CD1c-positive myeloid dendritic cell (primary cell): ENCODE data around the gene ZNF581.

ENCODE experiments used
- DNase-seq: peaks from one replicate; pipeline ENCODE4 v3.0.0-alpha.2; 2016; ENCODE audit errors: extremely low spot score

Gene ZNF581

GRCh38 chr19:55626350-55626749 lies 17.1 kb upstream of the ZNF581 start:
- peak; percentile 39 for DNase-seq

DNA sequence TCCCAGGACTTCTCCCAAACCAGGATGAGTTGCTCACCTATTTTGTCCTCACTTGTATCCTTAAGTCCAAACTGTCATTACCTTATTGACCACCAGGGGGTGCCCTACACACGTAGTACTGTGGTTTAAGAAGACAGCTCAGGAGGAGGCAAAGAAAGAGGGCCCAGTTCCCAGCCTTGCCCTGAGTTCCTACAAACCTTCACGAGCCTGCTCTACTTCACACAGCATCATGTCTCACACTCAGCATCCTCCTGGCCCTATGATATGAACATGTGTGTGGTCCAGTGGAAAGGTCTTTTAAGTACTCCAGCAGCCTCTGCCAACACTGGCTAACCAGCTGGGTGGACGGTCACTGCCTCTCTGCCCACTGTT lies 11.0 kb upstream of the ZNF581 start:
- DNase-seq: peak; percentile 96

GRCh38 chr19:55633861-55634260 lies 9.6 kb upstream of the ZNF581 start:
- DNase-seq: no peak

- DNase-seq: no peak
Observed at GRCh38 chr19:55635334-55635717, 8.1 kb upstream of the ZNF581 start.

GRCh38 chr19:55635856-55636440 lies 7.5 kb upstream of the ZNF581 start:
- DNase-seq: no peak

DNA sequence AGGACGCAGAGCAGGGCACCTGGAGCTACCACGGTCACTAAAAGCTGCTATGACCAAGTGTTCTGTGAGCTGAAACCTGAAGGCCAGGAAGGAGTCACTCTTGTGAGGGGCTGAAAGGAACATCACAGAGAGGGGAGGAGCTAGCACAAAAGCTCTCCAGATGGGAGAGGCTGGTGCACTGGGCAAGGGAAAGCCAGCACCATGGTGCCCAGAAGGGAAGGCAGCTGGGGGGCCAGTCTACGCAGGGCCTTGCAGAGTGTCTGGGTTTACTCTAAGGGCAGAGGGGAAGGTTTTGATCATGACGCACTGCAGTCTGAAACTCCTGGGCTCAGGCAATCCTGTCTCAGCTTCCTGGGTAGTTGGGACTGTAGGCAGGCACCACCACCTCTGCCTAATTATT lies 6.7 kb upstream of the ZNF581 start:
- DNase-seq: no peak

DNA sequence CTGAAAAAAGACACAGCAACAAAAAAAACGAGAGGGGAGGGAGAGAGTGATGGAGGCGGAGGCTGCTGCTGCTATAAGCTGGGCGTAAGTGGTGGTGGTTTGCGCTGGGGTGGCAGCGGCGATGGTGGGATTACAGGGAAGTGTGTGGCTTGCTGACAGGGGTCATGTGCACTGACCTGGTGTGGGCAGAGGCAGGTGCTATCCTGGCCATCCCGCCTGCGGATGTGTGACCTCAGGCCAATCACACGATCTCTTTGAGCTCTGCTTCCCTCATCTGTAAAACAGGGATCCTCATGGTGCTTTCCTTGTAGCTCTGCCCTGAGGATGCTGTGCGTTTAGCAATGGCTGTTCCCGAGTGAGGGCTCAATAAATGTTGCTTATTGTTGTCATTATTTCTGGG lies 5.9 kb upstream of the ZNF581 start:
- DNase-seq: no peak

- DNase-seq: peak; percentile 63
Observed at GRCh38 chr19:55638864-55639359, 4.5 kb upstream of the ZNF581 start.

- DNase-seq: peak; percentile 73
Observed at GRCh38 chr19:55640043-55640576, 3.3 kb upstream of the ZNF581 start.

- DNase-seq: peak; percentile 63
Observed at GRCh38 chr19:55640577-55641425, 2.6 kb upstream of the ZNF581 start, which contains the start of gene ZNF580. TSS of gene ZNF580 (plus strand) at chr19:55641002. CDS start at chr19:55642509, 1,507 bp downstream.

- DNase-seq: no peak
Observed at GRCh38 chr19:55641426-55642152, 1.9 kb upstream of the ZNF581 start.

DNA sequence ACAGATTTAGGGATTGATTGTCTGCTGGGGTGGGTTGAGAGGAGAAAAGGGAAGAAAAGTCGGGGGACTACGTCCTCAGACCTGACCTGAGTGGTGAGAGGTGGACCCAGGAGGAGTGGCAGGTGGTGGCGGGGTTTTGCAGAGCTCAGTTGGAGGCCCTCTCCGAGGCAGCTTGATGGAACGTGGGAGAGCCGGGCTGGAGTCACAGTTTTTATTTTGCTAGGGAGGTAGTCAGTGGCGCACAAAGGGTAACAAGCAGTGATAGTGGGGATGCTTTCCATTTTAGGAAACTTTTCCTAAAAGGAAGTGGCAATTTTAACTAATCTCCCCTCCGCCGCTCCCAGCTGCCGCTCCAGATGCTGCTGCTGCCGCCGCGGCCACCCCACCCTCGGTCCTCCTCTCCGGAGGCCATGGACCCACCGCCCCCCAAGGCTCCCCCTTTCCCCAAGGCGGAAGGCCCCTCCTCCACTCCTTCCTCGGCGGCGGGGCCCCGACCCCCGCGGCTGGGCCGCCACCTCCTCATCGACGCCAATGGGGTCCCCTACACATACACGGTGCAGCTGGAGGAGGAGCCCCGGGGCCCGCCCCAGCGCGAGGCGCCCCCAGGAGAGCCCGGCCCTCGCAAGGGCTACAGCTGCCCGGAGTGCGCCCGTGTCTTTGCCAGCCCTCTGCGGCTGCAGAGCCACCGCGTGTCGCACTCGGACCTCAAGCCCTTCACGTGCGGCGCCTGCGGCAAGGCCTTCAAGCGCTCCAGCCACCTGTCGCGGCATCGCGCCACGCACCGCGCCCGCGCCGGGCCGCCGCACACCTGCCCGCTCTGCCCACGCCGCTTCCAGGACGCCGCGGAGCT lies 1.1 kb upstream of the ZNF581 start:
- no peak for DNase-seq

DNA sequence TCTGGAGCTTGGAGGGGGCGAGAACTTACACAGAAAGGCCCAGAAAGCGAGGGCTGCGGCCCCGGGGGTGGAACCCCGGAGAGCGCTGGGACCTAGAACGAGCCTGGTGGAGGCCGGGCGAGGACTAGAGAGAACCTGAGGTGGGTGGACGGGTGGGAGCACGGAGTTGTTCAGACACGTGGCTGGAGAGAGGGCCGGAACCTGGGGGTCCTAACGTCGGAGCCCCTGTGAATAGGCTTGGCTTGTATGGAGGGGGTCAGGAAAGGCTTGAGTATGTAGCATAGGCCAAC lies 383 bp downstream of the ZNF581 start:
- no peak for DNase-seq

- DNase-seq: no peak
Observed at GRCh38 chr19:55644191-55644833, 863 bp downstream of the ZNF581 start.

- DNase-seq: no peak
Observed at GRCh38 chr19:55644842-55645511, 1.5 kb downstream of the ZNF581 start.

DNA sequence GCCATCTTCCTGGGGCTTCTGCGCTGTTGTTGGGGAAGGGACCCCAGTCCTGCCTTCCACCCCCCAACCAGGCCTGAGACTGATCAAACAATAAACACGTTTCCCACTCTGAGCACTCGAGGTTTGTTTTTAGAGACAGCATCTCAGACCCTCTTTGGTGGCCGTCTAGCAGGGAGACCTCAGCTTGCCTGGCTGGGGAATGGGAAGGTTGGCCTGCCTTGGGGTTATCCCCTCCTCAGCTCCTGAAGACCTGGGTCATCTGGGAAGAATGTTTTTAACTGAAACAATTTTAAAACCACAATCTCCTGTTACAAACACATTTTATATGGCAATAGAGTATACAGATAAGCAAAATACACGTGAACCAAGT lies 2.0 kb downstream of the ZNF581 start:
- DNase-seq: no peak

DNA sequence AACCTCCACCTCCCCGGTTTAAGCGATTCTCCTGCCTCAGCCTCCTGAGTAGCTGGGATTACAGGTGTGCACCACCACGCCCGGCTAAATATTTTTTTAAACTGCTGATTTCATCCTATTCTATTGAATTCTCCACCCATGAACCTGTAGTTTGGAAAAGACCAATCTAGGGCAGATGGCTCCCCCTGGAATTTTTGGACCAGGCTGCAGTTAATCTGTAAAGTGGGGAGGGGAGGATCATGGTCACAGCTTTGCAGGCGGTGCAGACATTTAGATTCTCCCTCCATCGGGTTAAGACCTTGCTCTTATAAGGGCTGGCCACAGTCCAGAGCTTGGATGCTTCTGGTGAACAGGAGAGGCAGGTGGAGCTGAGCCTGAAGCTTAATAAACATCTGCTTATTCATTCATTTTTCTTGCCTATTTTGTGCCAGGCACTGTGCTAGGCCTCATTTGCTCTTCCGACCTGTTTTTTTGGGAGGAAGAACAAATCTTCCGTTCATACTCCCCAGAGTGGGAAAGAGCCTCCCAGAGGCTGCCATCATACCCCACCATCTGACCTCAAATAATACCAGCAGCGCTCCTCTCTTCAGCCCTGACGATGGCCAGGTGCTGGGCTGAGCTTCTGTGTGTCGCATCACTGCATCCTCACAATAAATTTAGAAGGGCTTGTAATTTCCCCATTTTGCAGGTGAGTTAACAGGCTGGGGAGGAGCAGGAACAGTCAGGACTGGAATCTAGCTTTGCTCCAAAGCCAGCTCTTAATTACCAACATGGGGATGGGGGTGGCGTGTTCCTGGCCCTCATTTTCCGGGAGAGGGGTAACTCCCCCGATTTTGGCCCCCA lies 3.7 kb downstream of the ZNF581 start:
- no peak for DNase-seq

- peak; percentile 51 for DNase-seq
Observed at GRCh38 chr19:55647732-55648584, 4.5 kb downstream of the ZNF581 start, which contains the start of gene CCDC106. TSS of gene CCDC106 (plus strand) at chr19:55648212. CDS start at chr19:55649047, 835 bp downstream.
